ENCODE measurements around the gene KDM3B.

GRCh38 chr5:138402640-138403039 lies 50.2 kb downstream of the KDM3B start:
- TF ChIP-seq MAX (IDR thresholded peaks at IDR 0.05) (no peak), POLR2A (IDR thresholded peaks at IDR 0.05; ENCODE audit: low read length) (no peak), CEBPB (IDR thresholded peaks at IDR 0.05) (no peak), NR3C1 (IDR thresholded peaks at IDR 0.05) (no peak), FOXS1 (CRISPR knock-in tag; IDR thresholded peaks at IDR 0.05) (no peak)
